ENCODE data around the gene CRYGA.
"Not testable (repeated sequence)": the region's sequence is repeated elsewhere in the genome, so short reads cannot be mapped to it uniquely, and the experiment has no call there.

Gene CRYGA

GRCh38 chr2:208164951-208165755, 1.8 kb upstream of the CRYGA start:
- DNase-seq (ENCODE audit: low spot score), result no peak

- no peak for DNase-seq (ENCODE audit: low spot score)
Measured at GRCh38 chr2:208156439-208156838, 7.0 kb downstream of the CRYGA start.

GRCh38 chr2:208153156-208153555, 10.2 kb downstream of the CRYGA start:
- DNase-seq (ENCODE audit: low spot score), result no peak

- no peak for DNase-seq (ENCODE audit: low spot score)
Measured at GRCh38 chr2:208150956-208151355, 12.4 kb downstream of the CRYGA start.

GRCh38 chr2:208150094-208150493, 13.3 kb downstream of the CRYGA start:
- DNase-seq (ENCODE audit: low spot score), result no peak

- no peak for DNase-seq (ENCODE audit: low spot score)
Measured at GRCh38 chr2:208148803-208149202, 14.6 kb downstream of the CRYGA start.

- no peak for DNase-seq (ENCODE audit: low spot score)
Measured at GRCh38 chr2:208147759-208148158, 15.6 kb downstream of the CRYGA start.

GRCh38 chr2:208147008-208147407, 16.4 kb downstream of the CRYGA start:
- DNase-seq (ENCODE audit: low spot score), result no peak

- no peak for DNase-seq (ENCODE audit: low spot score)
Measured at GRCh38 chr2:208146006-208146405, 17.4 kb downstream of the CRYGA start, which contains the start of gene CRYGB. TSS of gene CRYGB (minus strand) at chr2:208146158. CDS start at chr2:208146120, 38 bp downstream.

- DNase-seq (ENCODE audit: low spot score), result no peak
Measured at GRCh38 chr2:208142925-208143799, 20.2 kb downstream of the CRYGA start.

- DNase-seq (ENCODE audit: low spot score), result no peak
Measured at GRCh38 chr2:208142240-208142924, 21.0 kb downstream of the CRYGA start.

GRCh38 chr2:208139447-208139846, 23.9 kb downstream of the CRYGA start:
- no peak for DNase-seq (ENCODE audit: low spot score)

GRCh38 chr2:208138334-208138733, 25.1 kb downstream of the CRYGA start:
- not testable (repeated sequence) for DNase-seq (ENCODE audit: low spot score)

GRCh38 chr2:208136716-208137094, 26.7 kb downstream of the CRYGA start:
- DNase-seq (ENCODE audit: low spot score), result no peak

- no peak for DNase-seq (ENCODE audit: low spot score)
Measured at GRCh38 chr2:208135794-208136715, 27.3 kb downstream of the CRYGA start.

- DNase-seq (ENCODE audit: low spot score), result no peak
Measured at GRCh38 chr2:208134928-208135586, 28.3 kb downstream of the CRYGA start.

- DNase-seq (ENCODE audit: low spot score), result no peak
Measured at GRCh38 chr2:208130712-208131110, 32.7 kb downstream of the CRYGA start.

- no peak for DNase-seq (ENCODE audit: low spot score)
Measured at GRCh38 chr2:208129744-208130711, 33.4 kb downstream of the CRYGA start, which contains the start of gene CRYGC. TSS of gene CRYGC (minus strand) at chr2:208129828. CDS start at chr2:208129792, 36 bp downstream.

GRCh38 chr2:208128136-208128535, 35.3 kb downstream of the CRYGA start:
- no peak for DNase-seq (ENCODE audit: low spot score)
